ACHN (cell line): ENCODE results near the gene MS4A15.
"Not testable (repeated sequence)": the region's sequence is repeated elsewhere in the genome, so short reads cannot be mapped to it uniquely, and the experiment has no call there.

Experiments
- DNase-seq: peaks from one replicate; pipeline ENCODE4 v3.0.0-alpha.2; 2015
- in situ Hi-C: cut with HindIII; loops from 2 replicates; pipeline ENCODE4 v1.10.0; 2017; ENCODE audit warnings: low sequenced_read_pairs, low pct_ligation_motif_present, low pct_unique_long_range_greater_than_20kb

Gene MS4A15

DNA sequence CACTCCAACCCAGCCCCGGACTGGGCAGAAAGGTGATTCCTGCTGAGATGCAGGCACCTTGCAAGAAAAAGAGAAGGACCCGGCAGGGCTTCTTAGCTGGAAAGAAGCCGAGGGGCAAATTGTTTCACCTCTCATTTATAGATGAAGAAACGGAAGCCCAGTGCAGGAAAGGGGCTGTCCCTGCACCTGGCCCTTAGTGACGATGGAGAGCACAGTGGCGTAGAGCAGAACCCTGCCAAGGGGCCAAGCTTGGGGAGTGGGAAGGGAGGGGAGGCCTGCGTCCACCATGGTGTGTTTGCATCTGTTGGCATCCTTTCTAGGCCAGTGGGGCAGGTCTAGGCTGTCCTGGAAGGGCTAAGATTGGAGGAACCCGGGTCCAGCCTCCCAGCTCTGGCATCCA, 7.8 kb upstream of the MS4A15 start:
- in situ Hi-C loops: no loop called here

DNA sequence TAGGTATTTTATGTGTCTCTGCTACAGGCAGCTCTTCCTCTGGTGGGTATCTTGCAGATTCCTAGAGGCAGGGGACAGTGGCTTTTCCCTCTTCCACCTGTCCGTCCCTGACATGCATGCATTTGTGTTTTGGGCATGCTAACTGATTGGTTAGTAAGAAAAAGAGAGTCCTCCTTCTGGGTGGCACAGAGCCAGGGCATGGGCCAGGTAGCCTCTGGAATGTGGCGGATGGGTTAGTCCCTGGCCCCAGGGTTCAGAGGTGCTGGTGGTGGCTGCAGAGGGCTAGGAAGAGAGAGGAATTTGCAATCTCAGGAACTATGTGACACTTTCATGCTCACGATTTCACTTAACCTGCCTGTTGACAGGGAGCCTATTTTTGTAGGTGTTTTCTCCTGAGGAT, 5.8 kb upstream of the MS4A15 start:
- in situ Hi-C loops: no loop called here
- no peak for DNase-seq

More for the DNA sequence above, 7.8 kb upstream of the MS4A15 start:
- no peak for DNase-seq

DNA sequence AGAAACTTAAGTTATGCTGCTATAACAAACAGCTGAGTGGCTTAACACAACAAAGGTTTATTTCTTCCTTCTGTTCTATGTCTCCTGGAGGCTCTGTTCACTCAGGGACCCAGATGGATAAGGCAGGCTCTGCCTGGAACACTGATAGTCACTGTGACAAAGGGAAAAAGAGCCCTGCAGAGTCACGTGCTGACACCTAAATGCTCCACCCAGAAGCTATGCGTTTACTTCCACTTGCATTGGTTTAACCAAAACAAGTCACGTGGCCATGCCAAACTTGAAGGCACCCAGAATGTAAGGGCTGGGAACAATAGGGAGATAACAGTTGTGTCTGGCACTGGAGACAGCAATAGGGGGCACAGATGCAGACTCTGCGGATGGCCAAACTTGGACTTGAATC, 3.4 kb upstream of the MS4A15 start:
- no peak for DNase-seq
- in situ Hi-C loops: no loop called here

DNA sequence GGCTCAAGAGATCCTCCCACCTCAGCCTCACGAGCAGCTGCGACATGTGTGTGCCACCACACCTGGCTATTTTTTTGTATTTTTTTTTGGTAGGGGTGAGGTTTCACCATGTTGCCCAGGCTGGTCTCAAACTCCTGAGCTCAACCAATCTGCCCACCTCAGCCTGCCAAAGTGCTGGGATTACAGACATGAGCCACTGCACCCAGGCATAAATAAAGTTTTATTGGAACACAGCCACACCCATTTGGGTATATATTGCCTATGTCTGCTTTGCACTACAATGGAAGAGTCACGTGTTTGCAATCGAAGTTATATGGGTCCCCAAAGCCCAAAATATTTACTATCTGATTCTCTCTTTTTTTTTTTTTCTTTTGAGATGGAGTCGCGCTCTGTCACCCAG, 1.8 kb upstream of the MS4A15 start:
- in situ Hi-C loops: no loop called here
- DNase-seq: no peak

DNA sequence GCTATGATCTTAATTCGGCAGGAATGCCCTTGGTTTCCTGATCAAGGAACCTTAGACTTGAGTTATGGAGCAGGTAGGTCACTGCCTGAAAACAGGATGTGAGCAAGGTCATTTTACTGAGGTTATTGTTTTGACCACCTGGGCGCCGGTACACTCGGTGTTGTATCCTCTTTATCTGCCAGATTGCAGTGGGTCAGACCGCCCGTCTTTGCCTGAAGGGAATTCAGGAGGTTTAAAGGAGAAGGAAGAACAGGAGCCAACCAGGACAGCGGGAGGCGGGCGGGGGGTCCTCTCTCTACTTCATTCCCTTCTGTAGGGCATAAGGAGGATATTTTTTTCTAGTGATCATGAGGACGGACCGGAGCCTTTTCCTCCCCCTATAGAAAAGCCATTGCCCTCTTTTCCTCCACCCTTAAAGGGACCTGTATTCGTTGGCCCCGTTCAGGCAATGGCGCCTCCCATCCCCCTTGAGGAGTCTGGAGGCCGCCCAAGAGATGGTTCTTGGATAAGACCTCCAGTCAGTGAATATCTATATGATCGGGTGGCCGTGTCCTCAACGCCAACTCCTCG, 649 bp downstream of the MS4A15 start:
- DNase-seq: no peak
- in situ Hi-C loops: no loop called here

DNA sequence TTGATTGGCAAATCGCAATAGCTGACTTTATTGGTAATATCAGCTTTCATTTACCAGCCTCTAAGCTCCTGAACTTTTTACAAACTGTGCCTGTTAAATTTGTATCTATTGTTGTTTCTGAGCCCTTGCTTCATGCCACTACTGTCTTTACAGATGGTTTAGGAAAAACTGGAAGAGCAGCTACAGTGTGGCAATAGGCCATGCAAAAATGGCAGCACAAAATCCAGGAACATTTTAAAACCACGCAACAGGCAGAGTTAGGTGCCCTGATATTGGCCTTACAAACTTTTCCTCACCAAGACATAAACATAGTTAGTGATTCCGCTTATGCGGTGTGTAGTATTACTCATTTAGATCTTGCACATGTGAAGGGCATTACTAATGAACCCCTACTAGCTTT, 2.0 kb downstream of the MS4A15 start:
- DNase-seq, in situ Hi-C loops: not testable (repeated sequence)

DNA sequence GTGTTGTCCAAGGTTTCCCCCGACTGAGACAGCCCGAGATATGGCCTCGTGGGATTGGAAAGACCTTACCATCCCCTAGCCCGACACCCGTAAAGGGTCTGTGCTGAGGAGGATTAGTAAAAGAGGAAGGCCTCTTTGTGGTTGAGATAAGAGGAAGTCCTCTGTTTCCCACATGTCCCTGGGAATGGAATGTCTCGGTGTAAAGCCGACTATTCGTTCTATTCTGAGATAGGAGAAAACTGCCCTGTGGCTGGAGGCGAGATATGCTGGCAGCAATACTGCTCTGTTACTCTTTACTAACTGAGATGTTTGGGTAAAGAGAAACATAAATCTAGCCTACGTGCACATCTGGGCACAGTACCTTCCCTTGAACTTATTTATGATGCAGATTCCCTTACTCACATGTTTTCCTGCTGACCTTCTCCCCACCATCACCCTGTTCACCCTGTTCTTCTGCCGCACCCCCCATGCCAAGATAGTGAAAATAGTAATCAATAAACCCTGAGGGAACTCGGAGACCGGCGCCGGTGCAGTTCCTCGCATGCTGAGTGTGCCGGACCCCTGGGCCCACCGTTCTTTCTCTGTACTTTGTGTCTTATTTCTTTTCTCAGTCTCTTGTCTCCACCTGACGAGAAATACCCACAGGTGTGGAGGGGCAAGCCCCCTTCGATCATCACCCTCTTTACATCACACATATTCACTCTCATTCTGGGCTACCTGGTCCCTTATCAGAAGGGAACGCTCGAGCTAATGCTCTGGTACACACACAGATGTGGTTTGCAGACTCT, 3.0 kb downstream of the MS4A15 start:
- in situ Hi-C loops, DNase-seq: not testable (repeated sequence)

DNA sequence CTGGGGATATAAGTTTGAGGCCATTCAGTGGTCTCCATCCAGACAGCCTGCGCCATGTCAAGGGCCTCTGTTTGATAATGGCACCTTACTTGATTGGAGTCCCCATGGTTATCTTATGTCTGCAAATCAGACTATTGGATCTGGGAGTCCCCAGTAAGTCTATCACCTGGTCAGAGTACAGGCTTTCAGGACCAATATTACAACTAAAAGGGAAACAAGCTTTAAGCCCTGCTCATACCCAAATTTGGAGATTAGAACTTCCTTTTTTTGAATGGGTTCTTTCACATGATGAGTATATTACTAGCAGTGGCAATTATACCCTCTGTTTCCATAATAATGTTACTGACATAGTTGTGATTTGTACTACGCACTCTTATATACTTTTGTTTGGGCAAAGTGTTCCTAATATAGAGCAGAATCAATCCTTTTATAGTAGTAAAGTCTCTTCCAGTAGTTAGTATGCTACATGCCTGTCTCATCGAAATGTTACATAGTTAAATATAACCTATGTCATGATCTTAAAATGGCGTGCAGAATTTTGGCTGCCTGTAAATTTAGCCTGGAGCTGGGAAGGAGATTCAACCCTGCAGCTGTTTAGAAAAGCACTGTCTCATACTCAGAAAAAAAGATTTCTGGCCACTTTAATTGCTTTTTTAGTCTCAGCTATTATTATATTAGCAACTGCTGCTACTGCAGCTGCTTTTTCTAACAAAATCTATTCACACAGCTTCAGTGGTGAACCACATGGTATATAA, 4.9 kb downstream of the MS4A15 start:
- in situ Hi-C loops: no loop called here
- no peak for DNase-seq

DNA sequence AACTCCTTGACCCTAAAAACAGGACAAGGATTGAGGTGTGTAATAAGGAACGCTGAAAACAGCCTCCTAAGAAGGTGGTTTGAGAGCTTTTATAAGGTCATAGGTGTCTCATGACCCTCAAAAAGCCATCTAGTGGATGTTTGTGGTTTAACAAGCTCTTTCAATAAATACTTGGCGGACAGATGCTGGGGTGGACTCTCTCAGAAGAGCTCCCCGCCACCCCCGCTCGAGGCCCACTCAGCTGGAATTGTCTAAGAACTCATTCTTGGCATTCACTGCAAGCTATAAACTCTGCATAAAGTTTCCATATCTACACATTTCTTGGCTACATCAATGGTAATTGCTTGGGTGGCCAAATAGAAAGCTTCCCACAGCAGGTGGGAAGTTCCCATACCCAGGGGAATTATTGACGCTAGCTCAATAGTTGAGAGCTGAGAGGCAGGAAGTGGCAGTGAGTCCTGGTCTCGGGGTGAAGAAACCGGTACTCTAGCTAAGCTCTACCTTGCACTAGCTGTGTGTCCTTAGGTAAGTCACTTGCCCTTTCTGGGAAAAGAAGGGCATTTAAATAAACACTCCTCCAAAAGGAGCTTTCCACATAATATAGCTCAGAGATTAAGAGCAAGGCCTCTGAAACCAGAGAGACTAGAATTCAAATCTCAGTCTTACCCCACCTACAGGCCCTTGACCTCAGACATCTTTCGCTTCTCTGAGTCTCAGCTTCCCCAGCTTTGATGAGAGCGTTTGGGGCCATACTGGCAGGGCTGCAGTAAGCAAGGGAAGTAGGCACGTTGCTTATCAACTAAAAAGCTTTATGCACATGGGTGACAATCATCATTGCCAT, 6.4 kb downstream of the MS4A15 start:
- peak; percentile 9 for DNase-seq
- in situ Hi-C loops: no loop called here

DNA sequence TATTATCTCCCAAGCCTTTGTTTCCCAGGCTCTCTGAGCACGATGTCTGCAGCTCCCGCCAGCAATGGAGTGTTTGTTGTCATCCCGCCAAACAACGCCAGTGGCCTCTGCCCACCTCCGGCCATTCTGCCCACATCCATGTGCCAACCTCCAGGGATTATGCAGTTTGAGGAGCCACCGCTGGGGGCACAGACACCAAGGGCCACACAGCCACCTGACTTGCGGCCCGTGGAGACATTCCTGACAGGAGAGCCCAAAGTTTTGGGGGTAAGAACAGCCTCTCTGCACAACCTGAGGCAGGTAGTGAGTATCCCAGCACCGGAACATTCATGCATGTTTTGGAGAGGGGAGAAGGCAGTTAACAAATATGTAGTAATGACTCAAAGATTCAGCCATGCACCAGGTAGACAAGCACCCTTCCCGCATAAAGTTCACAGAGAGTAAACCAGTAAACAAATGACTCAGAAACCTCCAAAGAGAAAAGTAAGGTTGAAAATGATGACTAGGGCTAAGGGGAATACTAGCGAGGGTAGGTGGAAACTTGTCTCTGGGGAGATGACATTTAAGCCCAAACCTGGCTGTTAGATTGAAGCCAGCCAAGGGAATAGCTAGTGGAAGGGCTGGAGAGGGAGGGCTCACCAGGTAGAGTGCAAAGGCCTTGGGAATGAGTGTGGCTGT, 7.2 kb downstream of the MS4A15 start:
- in situ Hi-C loops: no loop called here
- no peak for DNase-seq

DNA sequence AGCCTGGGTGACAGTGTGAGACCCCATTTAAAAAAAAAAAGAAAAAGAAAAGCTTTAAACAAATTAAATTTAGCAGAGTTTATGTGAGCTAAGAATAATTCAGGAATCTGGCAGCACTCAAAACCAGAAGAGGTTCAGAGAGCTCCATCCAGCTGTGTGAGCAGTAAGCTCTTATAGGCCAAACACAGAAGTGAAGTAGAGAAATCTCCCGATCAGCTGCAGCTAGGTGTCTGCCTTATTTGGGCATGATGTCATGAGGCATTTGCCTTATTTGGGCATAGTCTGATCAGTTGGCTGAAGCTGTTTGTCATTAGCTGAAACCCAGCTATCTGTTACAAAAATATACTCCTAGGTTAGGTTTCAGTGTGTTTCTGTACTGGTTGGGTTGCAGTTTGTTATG, 8.2 kb downstream of the MS4A15 start:
- in situ Hi-C loops: no loop called here
- DNase-seq: no peak

DNA sequence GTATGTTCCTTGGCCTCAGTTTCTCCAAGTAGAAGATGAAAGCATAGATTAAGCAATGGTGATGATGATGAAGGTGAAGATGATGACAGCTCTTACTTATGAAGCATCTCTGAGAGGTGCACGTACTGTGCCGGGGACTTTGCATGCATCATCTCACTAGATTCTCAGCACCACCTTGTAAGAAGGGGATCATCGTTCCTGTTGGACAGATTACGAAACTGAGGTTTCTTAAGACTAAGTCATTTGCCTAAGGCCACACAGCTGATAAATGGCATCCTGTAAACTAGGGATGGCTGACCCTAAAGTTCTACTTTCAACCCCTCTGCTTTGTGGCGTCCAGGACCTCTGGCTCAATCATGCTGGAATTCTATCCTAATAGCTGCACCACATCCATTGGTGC, 8.7 kb downstream of the MS4A15 start:
- no peak for DNase-seq
- in situ Hi-C loops: no loop called here

DNA sequence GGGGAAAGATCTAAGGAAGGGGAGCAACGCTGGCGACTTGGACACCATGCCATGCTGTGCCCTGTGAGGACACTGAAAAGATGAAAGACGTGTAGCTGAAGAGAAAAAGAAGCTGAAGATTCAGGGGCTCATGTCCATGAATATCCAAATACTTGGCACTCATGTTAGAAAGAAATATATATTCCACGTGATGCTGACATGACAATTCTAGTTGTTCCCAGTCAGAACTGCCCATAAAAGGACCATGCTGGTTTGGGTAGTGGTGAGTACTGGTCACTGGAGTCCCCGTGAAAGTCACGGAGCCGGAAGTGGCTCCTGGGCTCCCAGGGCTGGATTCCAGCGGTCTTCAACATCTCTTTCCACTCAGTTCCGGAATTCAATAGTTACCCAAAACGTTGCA, 9.9 kb downstream of the MS4A15 start:
- DNase-seq: no peak
- in situ Hi-C loops: no loop called here

DNA sequence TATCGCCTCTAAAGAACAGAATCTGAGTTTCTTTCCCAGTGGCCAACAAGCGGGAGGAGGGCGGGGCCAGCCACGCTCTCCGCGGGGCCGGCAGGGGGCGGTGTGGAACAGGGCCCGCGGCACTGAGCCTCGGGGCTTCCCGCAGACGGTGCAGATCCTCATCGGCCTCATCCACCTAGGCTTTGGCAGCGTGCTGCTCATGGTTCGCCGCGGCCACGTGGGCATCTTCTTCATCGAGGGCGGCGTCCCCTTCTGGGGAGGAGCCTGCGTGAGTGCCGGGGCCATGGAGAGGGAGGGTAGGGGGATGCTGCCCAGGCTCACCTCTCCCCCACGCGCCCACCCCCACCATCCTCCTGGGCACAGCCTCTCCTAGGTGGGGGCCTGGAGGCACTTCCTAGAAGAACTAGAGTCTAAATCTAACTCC, 10.7 kb downstream of the MS4A15 start:
- no peak for DNase-seq
- in situ Hi-C loops: no loop called here

DNA sequence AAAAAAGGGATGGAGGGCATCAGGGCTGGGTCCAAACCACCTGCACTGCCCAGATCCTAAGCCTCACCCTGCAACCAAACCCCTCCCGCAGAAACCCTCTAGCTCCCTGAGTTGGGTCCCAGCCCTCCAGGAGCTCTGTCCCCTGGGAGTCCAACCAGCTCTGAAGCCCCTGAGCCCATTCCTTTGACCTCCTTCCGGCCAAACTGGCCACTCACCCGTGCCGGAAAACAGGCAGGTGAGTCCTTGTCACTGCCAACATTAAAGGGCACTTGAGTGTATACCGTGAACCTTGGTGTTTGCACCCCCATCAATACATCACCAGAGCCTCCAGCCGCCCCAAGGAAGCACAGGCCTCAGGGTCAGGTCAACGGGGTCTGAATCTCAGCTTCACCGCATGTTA, 11.5 kb downstream of the MS4A15 start:
- DNase-seq: no peak
- in situ Hi-C loops: no loop called here

DNA sequence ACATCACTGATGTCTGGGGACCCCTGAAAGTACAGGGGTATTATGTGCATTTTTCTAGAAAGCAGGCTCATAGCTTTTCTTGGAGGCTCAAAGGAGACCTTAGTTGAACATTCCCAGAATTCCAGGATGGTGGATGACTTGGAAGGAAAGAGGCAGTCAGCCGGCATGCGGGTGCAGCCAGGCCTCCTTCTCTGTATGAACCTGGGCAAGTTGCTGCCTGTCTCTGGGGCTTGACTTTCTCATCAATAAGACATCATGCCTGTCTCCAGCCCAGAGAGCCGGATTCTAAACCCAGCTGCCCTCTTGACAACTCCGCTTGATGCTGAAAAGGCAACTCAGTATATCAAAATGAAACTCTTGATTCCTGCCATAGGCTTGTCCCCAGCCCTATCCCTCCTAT, 12.6 kb downstream of the MS4A15 start:
- DNase-seq: no peak
- in situ Hi-C loops: no loop called here

DNA sequence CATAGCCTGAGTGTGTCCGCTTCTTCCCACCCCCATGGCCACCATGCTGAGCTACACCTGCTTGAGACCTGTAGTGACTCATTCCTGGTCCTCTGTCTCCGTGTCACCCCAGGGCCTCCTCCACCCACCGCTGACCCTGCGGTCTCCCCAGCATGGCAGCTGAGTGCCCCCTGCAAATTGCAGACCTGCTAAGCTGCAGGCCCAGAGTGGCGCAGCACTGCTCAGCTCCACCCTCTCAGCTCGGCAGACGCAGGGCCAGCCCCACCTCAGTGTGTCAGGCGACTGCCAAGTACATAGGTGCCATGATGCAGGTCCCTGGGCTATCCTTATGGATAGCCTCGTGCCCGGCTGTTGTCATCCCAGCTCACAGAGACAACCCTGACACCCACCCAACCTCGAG, 13.1 kb downstream of the MS4A15 start:
- no peak for DNase-seq
- in situ Hi-C loops: no loop called here

DNA sequence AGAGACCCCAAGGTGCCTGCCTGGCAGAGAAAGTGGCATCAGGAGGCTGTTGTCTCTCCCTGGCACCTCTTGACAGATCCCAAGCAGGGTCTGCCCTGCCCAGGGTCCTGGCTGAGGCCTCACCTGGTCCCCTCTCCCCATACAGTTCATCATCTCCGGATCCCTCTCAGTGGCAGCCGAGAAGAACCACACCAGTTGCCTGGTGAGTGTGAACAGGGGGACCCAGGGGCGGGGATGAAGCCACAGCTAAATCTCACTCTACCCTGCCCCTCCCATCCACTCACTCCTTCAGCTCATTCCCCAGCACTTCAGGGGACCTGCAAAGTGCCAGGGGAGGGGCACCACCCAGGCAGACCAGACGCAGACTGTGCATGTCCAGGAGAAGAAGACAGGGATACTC, 14.5 kb downstream of the MS4A15 start:
- no peak for DNase-seq
- in situ Hi-C loops: no loop called here
